HG03025 (cell line): ENCODE results near the gene P2RX2.

Source experiments
- ATAC-seq: cut with Tn5 transposase; IDR thresholded peaks from one replicate; pipeline ENCODE4 v1.9.1; 2021; ENCODE audit warnings: mild to moderate bottlenecking, moderate library complexity; ENCODE audit not compliant: unreplicated experiment, low FRiP score

P2RX2 gene

DNA sequence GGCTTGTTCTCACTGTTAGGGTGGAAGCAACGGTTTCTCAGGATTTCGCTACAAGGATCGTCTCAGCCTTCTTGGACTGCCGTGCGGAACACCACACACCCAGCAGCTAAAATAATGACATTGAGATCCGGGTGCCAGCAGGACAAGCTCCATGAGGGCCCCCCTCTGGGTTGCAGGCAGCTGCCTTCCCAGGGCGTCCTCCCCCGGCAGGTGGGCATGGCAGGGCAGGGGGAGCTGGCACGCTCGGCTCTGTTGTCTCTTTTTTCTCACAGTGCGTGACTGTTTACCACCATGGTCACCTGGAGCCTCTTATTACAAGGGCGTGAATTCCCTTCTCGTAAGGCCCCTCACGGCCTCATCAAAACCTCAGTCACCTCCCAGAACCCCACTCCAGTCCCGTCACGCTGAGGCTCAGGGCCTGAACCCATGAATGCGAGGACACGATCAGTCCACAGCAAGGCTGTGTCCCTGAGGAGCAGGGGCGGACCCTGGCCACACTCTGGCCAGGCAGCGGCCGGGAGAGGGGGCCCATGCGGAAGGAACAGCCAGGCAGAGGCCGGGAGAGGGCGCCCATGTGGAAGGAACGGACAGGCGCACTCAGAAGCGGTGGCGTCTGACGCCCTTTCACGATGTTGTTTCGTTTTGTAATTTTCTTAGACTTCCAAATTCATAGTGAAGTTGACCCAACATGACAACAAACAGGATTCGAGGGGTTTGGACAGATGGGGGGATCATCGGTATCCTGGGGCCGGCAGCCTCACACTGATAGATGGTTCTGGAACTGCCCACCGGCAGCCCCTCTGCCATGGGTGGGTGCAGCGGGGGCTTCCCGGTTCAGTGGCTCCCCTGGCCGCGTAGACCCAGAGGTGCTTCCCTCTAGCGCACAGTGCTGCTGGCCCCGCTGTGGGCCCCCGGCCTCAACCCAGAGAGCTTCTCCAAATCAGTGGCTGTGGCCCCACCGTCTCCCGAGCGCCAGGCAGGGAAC is 18.2 kb upstream of the P2RX2 start:
- peak; percentile 46 for ATAC-seq

DNA sequence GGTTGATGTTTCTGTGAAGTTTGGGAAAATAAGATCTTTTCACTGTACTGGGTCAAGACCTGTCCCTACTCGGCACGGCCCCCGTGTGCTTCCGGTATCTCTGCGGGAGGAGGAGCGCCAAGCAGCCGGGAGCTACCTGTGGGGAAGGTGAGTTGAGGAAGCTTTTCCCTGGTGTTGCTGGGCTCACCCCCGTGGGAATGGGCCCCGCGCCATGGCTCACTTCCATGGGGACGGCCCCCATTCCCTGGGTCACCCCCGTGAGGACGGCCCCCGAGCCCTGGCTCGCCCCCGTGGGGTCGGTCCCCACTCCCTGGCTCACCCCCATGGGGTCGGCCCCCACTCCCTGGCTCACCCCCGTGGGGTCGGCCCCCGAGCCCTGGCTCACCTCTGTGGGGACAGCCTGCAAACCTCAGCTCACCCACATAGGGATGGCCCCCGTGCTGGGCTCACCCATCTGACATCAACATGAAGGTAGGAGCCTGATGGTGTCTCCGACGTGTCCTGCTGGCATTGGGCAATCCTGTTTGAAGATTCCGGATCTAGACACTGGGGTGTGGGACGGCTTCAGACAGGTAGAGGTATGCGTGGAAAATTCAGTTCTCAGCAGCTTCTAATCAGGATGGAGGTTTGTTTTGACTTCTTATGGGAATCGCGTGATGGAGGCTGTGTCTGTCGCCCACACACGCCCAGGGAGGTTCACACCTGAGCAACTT is 17.2 kb upstream of the P2RX2 start:
- ATAC-seq, result no peak

DNA sequence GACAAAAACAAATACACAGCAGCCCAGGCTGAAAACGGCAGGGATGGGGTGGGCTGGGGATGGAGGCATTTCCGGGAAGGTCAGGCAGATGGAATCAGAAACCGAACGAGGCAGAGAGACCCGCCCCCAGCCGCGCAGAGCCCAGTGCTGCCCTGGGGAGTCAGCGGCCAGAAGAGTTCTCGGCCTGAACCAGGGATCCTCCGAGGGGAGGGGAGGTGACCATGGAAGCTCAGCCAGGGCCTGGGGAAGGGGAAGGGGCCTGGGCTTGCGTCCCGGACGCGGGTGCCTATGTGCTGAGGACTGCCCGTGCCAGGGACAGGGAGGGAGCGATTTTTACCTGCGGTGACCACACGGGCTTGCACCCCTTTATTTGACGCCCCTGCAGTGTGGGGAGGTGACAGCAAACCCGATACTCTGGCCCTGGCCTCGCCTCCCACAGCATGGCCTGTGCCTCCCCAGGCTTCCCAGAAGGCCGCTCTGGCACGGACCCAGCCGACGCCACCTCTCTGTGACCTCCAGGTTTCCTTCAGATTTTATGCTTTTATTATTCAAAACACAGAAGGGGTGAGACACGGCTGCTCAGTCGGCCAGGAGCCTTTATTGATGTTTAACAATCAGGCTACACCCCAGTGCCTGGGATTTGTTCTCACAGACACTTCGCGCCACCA is 15.9 kb upstream of the P2RX2 start:
- no peak for ATAC-seq

DNA sequence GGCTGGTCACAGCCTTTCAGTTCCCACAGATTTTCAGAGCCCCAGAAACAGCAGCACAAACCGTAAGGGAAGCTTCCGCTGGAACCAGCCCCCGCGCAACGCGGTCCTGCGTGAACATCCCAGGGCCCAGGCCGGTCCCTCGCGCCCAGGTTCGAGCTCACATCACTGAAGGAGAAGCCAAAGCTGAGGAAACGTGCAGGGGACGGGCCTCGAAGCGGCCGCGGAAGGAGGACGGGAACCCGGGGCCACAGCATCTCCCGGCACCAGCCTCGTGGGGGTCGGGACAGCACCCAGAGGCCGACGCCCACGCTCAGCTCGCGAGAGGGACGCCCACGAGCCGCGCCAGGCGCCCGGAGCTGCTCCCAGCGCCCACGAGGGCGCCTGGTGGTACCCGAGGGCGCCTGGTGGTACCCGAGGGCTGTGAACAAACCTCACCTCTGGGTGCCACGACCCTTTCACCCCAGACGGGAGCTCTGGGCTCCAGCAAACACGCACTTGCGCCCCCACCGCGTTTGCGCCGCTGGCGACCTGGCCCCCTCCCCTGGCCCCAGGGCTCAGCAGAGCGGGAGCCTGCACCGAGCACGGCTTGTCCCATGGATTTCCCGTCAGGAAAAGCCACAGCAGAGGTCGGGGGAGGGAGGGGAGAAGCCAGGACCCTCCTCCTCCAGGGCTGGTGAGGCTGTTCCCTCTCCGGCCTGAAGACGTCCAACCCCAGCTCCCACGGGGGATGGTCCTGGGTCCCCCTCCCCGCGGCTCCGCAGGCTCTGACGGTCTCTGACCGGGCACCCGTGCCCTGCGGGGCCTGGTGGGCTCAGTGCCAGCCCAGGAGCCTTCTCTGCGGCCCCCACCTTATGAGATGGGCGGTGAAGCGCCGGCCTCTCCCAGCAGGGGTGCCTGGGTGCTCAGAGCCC is 15.1 kb upstream of the P2RX2 start:
- no peak for ATAC-seq

DNA sequence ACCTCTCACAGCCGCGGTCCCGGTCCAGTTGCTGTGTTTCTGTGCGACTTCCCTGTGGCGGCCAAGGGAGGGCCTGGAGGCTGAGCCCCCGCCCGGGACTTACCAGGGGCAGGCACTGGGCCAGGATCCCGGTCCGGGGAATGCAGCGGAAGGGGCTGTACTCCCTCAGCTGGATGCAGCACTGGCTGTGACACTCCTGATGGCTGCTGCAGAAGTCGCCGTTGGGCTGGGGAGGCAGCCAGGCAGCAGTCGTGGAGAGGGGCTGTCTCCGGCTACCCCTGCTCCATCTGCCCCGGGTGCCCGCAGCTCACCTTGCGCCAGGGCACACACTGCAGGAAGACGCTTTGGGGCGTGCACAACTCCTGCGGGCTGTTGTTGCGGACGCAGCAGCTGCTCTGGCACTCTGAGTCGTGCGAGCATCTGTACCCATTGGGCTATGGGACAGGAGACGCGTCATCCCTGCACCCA is 14.4 kb upstream of the P2RX2 start:
- no peak for ATAC-seq

DNA sequence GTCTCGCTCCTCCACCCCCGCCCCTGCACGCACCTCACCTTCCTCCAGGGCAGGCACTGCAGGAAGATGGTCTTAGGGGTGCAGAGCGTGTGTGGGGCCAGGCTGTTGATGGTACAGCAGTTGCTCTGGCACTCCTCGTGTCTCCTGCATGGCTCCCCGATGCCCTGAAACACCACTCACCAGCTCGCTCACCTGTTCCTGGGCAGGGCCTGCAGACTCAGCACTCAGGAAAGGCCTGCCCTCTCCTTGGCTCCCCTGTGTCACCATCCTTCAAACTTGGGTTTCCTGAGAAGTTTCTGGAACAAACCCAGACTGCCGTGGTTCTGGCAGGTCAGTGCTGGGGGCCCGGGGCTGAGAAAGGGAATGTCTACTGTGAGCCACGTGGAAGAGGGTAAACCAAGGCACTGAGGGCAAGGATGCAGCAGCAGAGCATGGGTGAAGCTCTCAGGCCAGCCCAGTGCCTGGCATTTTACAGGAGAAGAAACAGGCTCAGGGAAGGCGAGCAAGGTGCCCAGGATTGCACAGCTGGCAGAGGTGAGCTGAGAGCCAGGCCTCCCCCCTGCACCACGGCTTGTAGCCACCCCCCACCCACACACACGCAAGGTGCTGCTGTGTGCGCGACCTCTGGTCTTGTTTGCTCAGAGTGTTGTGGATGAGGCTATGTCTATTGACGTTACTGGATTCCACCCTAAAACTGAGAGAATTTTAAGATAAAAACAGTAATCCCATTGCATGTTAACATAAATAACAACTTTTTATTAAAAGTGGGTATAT is 13.7 kb upstream of the P2RX2 start:
- ATAC-seq, result no peak

DNA sequence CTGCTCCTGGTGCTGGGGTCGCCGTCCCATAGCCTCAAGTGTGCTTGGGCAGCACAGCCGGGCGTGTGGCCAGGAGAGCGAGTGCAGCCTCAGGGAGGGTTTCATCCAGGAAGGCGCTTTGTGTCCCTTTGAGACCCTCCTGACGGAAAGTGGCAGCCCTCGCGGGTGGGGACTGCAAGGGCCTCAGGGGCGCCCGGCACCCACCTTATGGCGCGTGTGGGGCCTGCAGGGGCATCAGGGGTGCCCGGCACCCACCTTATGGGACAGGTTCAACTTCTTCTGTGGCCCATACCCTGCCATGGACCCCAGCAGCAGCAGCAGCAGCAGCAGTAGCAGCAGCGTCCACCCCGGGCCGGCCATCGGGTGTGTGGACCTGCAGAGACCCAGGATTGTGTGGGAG is 12.7 kb upstream of the P2RX2 start:
- no peak for ATAC-seq

DNA sequence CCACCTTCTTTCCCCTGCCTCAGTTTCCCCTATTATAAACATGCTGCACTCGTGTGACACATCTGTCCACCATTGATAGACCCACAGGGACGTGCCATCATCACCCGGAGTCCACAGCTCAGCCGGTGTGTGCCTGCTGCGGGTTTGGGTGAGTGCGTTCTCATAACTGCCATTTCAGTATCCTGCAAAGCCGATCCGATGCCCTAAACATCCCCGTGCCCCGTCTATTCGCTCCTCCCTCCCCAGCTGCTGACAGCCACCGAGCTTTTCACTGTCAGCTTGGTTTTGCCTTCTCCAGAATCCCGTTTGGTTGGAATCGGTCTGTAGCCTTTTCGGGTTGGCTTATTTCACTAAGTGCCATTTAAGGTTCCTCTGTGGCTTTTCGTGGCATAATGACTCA is 12.1 kb upstream of the P2RX2 start:
- no peak for ATAC-seq

DNA sequence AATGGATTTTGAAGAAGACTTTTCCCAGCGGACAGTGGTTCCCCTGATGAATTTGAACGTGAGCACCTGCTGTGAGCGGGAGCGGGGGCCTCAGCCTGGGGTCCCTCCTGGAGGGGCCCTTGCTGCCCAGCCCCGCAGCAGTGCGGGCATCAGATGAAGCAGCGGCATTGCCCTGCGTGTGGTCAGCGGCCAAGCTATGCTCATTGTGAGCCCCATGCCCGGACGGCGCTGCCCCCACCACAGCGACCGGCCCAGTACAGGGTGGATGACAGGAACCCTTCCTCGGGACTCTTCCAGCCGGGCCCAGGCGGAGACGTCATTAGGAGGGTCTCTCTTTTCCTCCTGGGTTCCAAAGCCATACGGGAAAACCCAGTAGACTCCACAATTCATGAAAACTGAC is 11.6 kb upstream of the P2RX2 start:
- ATAC-seq, result no peak

DNA sequence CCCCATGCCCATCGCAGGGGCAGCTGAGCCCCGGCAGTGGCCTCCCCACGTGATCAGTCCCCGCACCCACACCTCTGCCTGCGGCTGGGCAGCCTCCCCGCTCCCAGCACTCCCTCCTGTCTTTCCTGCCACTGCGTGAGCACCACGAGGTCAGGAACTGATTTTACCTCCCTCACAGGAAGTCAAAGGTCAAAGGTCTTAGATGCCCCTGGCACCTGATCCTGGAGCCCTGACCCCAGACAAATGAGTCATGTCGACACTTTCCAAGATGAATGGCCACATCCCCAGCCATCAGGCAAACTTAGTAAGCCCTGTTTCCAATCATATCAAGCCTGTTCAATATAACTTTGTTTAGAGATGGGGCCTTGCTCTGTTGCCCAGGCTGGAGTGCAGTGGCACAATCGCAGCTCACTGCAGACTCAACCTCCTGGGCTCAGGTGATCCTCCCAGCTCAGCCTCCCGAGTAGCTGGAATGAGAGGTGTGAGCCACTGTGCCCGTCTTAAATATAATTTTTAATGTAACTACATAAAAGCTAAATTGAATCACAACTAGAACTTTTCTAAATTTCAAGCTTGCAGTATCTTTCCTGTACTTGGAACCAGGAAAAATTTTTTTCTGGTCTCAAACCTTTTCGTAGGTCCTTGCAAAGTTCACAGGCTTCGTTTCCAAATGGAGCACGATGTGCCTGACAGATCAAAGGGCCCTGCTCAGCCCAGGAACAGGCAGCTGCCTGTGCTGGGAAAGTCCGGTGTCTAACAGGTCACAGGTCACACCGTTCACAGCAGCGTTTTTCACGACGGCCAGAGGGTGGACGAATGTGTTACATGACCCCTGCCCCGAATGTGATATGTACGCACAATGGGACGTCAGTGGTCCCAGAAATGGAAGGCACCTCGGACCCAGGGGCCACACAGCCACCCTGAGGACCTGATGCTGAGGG is 10.1 kb upstream of the P2RX2 start:
- no peak for ATAC-seq

DNA sequence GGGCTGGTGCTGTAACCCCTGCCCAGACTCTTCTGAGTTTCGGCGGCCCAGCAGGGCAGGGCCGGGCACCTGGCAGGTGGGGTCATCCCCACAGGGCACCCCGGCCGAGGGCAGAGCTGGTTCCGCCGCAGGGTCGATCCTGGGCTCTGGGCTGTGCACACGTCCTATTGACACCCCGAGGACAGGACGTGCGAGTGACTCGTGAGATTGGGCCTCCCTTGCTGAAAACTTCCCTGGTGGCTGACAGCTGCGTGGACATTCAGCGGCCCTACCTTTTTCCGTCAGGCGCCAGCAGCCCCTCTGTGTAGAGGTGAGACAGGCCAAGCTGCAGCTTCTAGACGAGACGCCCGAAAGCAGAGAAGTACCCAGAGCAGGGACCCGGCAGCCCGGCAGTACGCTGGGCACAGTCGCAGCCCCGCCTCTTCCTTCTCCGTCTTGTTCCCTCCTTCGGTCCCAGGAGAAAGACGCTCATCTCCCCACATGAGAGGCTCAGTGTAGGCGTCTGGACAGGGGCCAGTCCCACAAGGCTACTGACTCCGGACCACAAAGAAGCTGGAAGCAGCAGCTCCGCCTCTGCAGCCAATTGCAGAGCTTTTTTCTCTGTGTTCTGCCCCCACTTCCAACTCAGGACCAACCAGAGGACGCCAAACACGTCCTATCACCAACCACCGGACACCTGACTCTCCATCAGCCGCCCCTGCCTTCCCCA is 8.4 kb upstream of the P2RX2 start, which contains the start of gene LRCOL1:
Gene LRCOL1 (minus strand): TSS at position 532 of the 709 bp plus-strand sequence. CDS start 4,331 bp downstream, outside the sequence.
- ATAC-seq, result no peak

DNA sequence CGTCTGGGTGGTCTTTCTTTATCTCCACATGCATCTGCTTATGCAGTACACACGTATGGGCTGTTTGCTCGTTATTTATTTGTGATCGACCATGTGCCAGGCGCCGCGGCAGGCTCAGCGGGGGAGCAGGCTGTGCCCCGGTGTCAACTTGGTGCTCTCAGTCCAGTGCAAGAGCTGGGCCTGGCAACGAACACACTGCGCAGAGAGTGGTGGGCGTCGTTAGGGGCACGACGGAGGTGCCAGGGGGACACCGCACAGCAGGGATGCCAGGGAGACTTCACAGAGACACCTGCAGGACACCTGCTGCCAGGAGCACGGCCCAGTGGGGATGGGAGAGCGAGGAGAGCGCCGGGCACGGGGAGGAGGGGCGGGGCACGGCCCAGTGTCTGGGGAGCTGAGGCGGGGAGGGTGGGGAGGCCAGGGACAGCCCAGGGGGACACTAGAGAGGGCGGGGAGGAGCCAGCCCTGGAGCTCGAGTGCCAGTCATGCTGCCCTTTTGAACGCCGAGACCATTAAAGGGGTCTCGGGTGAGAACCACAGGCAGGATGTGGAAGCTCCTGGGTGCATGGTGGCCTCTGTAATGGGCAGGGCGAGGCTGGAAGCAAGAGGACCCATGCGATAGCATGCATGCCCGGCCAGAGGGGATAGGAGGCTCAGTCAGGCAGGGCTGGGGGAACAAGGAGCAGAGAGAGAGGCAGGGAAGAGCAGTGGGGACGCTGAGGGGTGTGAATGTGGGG is 7.5 kb upstream of the P2RX2 start:
- no peak for ATAC-seq

DNA sequence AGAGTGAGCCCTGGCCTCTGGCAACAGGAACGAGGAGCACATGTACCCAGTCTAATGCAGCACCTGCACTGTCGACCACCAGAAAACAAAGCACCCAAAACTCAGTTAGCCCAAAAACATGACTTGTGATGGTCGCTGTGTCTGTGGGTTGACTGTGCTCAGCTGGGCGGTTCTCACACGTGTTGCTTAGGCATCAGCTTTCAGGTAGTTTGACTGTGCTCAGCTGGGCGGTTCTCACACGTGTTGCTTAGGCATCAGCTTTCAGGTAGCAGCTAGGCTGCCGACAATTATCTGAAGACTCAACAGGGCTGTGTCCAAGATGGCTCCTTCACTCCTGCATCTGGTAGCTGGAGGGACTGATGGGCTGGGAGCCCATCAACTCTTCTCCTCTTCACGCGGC is 7.0 kb upstream of the P2RX2 start:
- no peak for ATAC-seq

DNA sequence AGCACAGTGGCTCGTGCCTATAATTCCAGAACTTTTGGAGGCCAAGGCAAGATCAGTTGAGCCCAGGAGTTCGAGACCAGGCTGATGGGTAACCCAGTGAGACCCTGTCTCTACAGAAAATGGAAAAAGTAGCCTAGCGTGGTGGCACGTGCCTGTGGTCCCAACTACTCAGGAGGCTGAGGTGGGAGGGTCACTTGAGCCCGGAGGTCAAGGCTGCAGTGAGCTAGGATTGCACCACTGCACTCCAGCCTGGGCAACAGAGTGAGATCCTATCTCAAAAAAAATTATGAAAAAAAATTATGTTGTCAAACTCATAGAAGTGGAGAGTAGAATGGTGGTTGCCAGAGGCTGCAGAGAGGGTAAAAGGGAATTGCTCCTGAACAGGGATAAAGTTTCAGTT is 4.5 kb upstream of the P2RX2 start:
- ATAC-seq, result no peak

DNA sequence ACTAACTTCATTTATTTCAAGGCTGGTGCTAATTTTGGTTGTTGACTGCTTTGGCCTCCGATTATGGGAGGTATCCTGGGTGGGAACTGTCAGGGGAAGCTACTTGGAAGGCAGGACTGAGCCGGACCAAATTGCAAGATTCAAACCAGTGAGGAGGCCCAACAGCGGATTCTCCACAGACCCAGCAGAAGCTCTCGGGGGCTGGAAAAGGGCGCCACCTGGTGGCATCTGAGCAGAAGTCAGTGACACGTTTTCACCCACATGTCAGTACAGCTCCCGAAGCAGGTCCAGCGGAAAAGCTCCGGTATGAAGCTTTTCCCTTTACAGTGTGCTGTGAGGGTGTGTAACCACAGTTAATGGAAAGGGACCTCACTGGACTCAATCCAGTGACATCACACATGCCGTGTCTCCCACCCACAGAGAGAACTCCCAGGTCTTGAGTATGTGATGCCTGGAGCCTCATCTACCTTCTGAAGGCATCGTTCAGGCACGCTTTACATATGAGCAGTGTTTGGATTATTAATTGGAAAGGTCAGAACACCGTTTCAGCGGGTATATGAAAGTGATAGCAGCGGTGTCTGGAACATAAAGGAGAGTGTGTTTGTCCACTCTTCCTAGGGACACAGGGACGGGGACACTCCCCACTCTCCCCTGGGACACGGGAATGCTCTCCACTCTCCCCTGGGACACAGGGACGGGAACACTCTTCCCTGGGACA is 3.6 kb upstream of the P2RX2 start:
- ATAC-seq, result no peak

DNA sequence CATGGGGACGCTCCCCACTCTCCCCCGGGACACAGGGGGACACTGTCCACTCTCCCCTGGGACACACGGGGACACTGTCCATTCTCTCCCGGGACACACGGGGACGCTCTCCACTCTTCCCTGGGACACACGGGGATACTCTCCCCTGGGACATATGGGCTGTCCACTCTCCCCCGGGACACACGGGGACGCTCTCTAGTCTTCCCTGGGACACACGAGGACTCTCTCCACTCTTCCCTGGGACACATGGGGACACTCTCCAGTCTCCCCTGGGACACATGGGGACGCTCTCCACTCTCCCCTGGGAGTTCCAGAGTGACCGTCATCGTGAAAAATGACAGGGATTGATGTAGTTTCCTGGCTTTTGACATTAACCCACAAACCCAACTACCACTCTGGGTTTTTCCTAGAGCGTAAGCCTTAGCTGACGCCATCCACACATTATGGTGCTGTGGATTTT is 3.0 kb upstream of the P2RX2 start:
- ATAC-seq, result no peak
